ENCODE data around the gene SRM.
"Not testable (repeated sequence)": the region's sequence is repeated elsewhere in the genome, so short reads cannot be mapped to it uniquely, and the experiment has no call there.

The SRM gene

GRCh38 chr1:11044086-11044848 lies 15.6 kb downstream of the SRM start:
- DNase-seq: no peak

- no peak for DNase-seq
Measured at GRCh38 chr1:11042995-11043874, 16.6 kb downstream of the SRM start.

GRCh38 chr1:11042065-11042464 lies 17.8 kb downstream of the SRM start:
- no peak for DNase-seq

- no peak for DNase-seq
Measured at GRCh38 chr1:11041048-11041447, 18.8 kb downstream of the SRM start.

DNA sequence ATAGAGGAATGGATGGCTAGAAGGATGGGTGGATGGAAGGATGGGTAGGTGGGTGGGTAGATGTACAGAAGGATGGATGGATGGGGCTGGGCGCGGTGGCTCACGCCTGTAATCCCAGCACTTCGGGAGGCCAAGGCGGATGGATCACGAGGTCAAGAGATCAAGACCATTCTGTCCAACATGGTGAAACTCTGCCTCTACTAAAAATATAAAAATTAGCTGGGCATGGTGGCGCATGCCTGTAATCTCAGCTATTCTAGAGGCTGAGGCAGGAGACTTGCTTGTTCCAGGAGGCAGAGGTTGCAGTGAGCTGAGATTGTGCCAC lies 19.8 kb downstream of the SRM start:
- DNase-seq: not testable (repeated sequence)

- DNase-seq: no peak
Measured at GRCh38 chr1:11039351-11040104, 20.3 kb downstream of the SRM start.

DNA sequence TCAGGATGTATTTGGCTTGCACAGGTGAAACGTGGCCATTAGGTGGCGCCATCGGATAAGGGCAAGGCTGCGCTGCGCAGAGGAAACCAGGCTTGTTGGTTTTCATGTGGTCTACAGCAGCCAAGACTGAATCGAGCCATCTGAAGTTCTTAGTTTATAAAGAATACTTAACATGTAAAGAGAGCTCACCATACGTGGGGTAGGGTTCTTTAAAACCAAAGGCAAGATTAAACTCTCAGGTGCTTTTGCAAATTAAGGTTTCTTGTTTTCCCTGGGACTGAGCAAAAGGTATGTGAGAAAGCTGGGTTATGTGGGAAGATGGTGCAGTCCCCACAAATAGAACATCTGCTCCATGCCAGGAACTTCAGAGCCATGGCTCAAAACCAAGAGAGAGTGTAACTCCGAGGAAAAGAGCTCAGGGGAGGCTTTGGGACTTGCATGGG lies 22.1 kb downstream of the SRM start:
- DNase-seq: peak; percentile 59 to 78

- DNase-seq: not testable (repeated sequence)
Measured at GRCh38 chr1:11037019-11037739, 22.6 kb downstream of the SRM start.

- no peak for DNase-seq
Measured at GRCh38 chr1:11031624-11032262, 28.1 kb downstream of the SRM start.

DNA sequence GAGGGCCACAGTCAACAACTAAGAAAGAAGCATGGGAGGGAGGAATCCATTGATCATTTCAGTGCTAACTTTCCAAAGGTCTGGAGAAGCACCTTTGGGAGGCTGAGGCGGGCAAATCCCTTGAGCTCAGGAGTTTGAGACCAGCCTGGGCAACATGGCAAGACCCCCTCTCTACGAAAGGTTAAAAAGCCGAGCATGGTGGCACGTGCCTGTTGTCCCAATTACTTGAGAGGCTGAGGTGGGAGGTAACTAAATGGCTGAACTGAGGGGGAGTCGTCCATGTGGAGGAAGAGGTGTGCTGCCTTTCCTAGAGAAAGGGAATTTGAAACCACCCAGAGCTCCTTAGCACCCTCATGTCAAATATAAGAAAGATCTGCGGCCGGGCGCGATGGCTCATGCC lies 29.0 kb downstream of the SRM start:
- no peak for DNase-seq

GRCh38 chr1:11028018-11028417 lies 31.8 kb downstream of the SRM start:
- DNase-seq: no peak

GRCh38 chr1:11027316-11027715 lies 32.5 kb downstream of the SRM start:
- no peak for DNase-seq

DNA sequence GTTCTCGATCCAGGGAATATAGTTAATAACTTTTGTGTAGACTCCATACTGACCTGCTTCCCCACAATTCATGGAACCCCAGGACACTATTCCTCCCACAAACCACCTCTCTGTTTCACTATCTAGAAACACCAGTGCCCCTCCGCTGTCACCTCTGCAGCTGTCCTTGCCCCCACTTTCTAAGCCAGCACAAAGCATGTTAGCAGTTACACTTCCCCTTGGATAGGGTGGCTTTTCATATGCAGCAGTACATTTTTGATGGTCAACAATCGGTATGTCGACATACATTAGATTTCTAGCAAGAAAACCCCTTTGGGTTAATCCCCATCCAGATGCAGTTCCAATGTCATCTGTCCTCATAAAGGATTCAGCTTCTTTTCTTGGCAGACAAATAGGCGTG lies 32.9 kb downstream of the SRM start:
- no peak for DNase-seq

- DNase-seq: no peak
Measured at GRCh38 chr1:11026052-11026451, 33.8 kb downstream of the SRM start.

- DNase-seq: no peak
Measured at GRCh38 chr1:11025618-11026017, 34.2 kb downstream of the SRM start.

DNA sequence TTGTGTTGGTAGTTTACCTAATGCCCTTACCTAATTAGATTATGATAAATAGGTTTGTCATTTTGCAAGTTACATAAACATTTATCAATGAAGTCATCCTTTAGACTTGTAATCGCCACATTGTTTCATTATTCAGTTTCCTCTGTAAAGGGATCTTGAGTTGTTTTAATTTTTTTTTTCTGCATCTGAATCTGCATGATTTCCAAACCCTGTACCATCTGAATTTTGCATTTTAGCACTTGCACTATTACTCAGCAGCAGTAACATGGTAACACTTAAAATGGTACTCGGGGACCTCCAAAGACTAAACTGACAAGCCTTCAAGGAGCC lies 35.0 kb downstream of the SRM start:
- no peak for DNase-seq

- no peak for DNase-seq
Measured at GRCh38 chr1:11024154-11024873, 35.5 kb downstream of the SRM start.

DNA sequence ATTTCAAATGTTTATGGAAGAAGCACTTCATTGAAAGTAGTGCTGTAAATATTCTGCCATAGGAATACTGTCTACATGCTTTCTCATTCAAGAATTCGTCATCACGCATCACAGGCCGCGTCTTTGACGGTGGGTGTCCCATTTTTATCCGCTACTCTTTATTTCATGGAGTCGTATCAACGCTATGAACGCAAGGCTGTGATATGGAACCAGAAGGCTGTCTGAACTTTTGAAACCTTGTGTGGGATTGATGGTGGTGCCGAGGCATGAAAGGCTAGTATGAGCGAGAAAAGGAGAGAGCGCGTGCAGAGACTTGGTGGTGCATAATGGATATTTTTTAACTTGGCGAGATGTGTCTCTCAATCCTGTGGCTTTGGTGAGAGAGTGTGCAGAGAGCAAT lies 36.6 kb downstream of the SRM start:
- no peak for DNase-seq

- DNase-seq: no peak
Measured at GRCh38 chr1:11019971-11020370, 39.8 kb downstream of the SRM start.

DNA sequence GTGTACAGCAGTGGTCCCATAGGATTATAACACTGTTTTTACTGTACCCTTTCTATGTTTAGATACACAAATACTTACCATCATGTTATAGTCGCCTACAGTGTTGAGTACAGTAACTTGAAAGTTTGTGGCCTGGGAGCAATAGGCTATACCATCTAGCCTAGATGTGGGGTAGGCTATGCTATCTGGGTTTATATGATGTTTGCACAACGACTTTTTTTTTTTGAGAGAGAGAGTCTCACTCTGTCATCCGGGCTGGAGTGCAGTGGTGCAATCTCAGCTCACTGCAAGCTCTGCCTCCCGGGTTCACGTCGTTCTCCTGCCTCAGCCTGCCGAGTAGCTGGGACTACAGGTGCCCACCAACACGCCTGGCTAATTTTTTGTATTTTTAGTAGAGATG lies 40.5 kb downstream of the SRM start:
- DNase-seq: not testable (repeated sequence)

- no peak for DNase-seq
Measured at GRCh38 chr1:11013160-11013531, 46.7 kb downstream of the SRM start.
